ENCODE data around the gene PAM16.

PAM16 gene

GRCh38 chr16:4369007-4369733 is 18.0 kb upstream of the PAM16 start:
- Histone ChIP-seq H3K36me3 (ENCODE audit: control insufficient read depth in 2 of 2, insufficient read depth in 1 of 2, low read length in 2 of 2) (peaks cover 0 to 12% of the 10 kb centered on the region in 2 experiments; a peak in 2 of 3 replicates), H3K4me1 (ENCODE audit: control insufficient read depth, insufficient read depth, low read length) (peaks cover 18% of the 10 kb centered on the region), H3K9me3 (ENCODE audit: control insufficient read depth, insufficient read depth, low read depth, low read length) (no peaks in the 10 kb centered on the region), H3K27ac (ENCODE audit: extremely low read depth, low read depth, low read length) (no peak overlapping the region), H3K4me3 (ENCODE audit: low read depth, low read length) (no peak overlapping the region)
- POLR2A ChIA-PET = interaction anchor here (0.5 to 1.1 kb wide), 4 partner anchors 9 to 172 kb away, joined by 3 to 8 read pairs (median 4); no protein-coding TSS in a partner anchor
- TF ChIP-seq ZNF518A (tag by site-specific recombination; conservative IDR thresholded peaks at IDR 0.05; ENCODE audit: low read depth) (no peak), ZBTB1 (tag by site-specific recombination; IDR thresholded peaks at IDR 0.05) (no peak), ZNF239 (tag by site-specific recombination; IDR thresholded peaks at IDR 0.05) (no peak), ZNF121 (tag by site-specific recombination; IDR thresholded peaks at IDR 0.05) (no peak), ZNF335 (tag by site-specific recombination; conservative IDR thresholded peaks at IDR 0.05) (no peak), ZNF580 (tag by site-specific recombination; IDR thresholded peaks at IDR 0.05) (no peak), ZBTB20 (tag by site-specific recombination; IDR thresholded peaks at IDR 0.05) (no peak), ZNF138 (tag by site-specific recombination; IDR thresholded peaks at IDR 0.05; ENCODE audit: borderline replicate concordance) (no peak)
- CTCF ChIA-PET = interaction anchor here (0.6 to 3.3 kb wide), 3 partner anchors 9 to 1503 kb away, joined by 3 to 32 read pairs (median 8); no protein-coding TSS in a partner anchor

- ChIA-PET CTCF (interaction anchor here (1.0 to 1.2 kb wide), 3 partner anchors 8 to 79 kb away, joined by 3 read pairs; no protein-coding TSS in a partner anchor), POLR2A (no interaction called here)
- no peaks in the 10 kb centered on the region for H3K9me3 ChIP-seq (ENCODE audit: control insufficient read depth, insufficient read depth, low read depth, low read length)
Observed at GRCh38 chr16:4367393-4367856, 16.3 kb upstream of the PAM16 start.

GRCh38 chr16:4366016-4366415 is 14.9 kb upstream of the PAM16 start:
- Histone ChIP-seq H3K4me1 (ENCODE audit: control insufficient read depth, insufficient read depth, low read length) (no peaks in the 10 kb centered on the region), H3K4me3 (ENCODE audit: low read depth, low read length) (no peak overlapping the region), H3K27ac (ENCODE audit: extremely low read depth, low read depth, low read length) (no peak overlapping the region), H3K9me3 (ENCODE audit: control insufficient read depth, insufficient read depth, low read depth, low read length) (no peaks in the 10 kb centered on the region), H3K36me3 (ENCODE audit: control insufficient read depth in 2 of 2, insufficient read depth in 1 of 2, low read length in 2 of 2) (peaks cover 0 to 26% of the 10 kb centered on the region in 2 experiments; a peak in 2 of 3 replicates)
- CTCF ChIA-PET = interaction anchor here (2.0 kb wide), 1 partner anchor 37 kb away, joined by 16 read pairs; no protein-coding TSS in a partner anchor
- POLR2A ChIA-PET = interaction anchor here (0.6 to 0.7 kb wide), 2 partner anchors 34 to 112 kb away, joined by 3 to 4 read pairs; no protein-coding TSS in a partner anchor
- TF ChIP-seq ZNF488 (tag by site-specific recombination; IDR thresholded peaks at IDR 0.05) = no peak
- no peak for TF ChIP-seq ZNF341 (tag by site-specific recombination; IDR thresholded peaks at IDR 0.05; ENCODE audit: low read depth)
- TF ChIP-seq ZNF677 (tag by site-specific recombination; IDR thresholded peaks at IDR 0.05) = no peak
- TF ChIP-seq ZNF701 (tag by site-specific recombination; IDR thresholded peaks at IDR 0.05) = no peak
- TF ChIP-seq CTCF (tag by site-specific recombination; IDR thresholded peaks at IDR 0.05) = no peak
- no peak for TF ChIP-seq KLF8 (tag by site-specific recombination; IDR thresholded peaks at IDR 0.05)
- TF ChIP-seq ZFP3 (tag by site-specific recombination; IDR thresholded peaks at IDR 0.05; ENCODE audit: low read depth) = no peak
- TF ChIP-seq ZNF530 (tag by site-specific recombination; IDR thresholded peaks at IDR 0.05; ENCODE audit: low read depth) = no peak
- TF ChIP-seq ZBTB49 (tag by site-specific recombination; IDR thresholded peaks at IDR 0.05; ENCODE audit: low read depth) = no peak
- no peak for TF ChIP-seq ZNF223 (tag by site-specific recombination; IDR thresholded peaks at IDR 0.05)
- TF ChIP-seq ZNF366 (tag by site-specific recombination; conservative IDR thresholded peaks at IDR 0.05) = no peak

More at GRCh38 chr16:4367393-4367856, 16.3 kb upstream of the PAM16 start:
- Histone ChIP-seq H3K27ac (ENCODE audit: extremely low read depth, low read depth, low read length) (no peak overlapping the region), H3K4me3 (ENCODE audit: low read depth, low read length) (no peak overlapping the region), H3K4me1 (ENCODE audit: control insufficient read depth, insufficient read depth, low read length) (peaks cover 4% of the 10 kb centered on the region), H3K36me3 (ENCODE audit: control insufficient read depth in 2 of 2, insufficient read depth in 1 of 2, low read length in 2 of 2) (peaks cover 0 to 17% of the 10 kb centered on the region in 2 experiments; a peak in 2 of 3 replicates)
- TF ChIP-seq ZNF211 (tag by site-specific recombination; IDR thresholded peaks at IDR 0.05; ENCODE audit: low read depth) (no peak), ZNF623 (tag by site-specific recombination; IDR thresholded peaks at IDR 0.05) (peak; percentile 99), ZNF184 (tag by site-specific recombination; IDR thresholded peaks at IDR 0.05) (no peak)
